GM12873 (cell line): ENCODE measurements around the gene TMA7B.

Source experiments
- CTCF ChIP-seq: IDR thresholded peaks from 2 replicates; pipeline ENCODE4 v1.5.1; 2012; ENCODE audit warnings: low read depth, mild to moderate bottlenecking, moderate library complexity, low read length, control low read depth; ENCODE audit not compliant: insufficient read depth; ENCODE audit errors: missing control alignments

Gene TMA7B

GRCh38 chr22:39995393-39996252, 35.4 kb downstream of the TMA7B start:
- no peak for TF ChIP-seq CTCF

- TF ChIP-seq CTCF = no peak
Observed at GRCh38 chr22:39996732-39997131, 36.5 kb downstream of the TMA7B start.

DNA sequence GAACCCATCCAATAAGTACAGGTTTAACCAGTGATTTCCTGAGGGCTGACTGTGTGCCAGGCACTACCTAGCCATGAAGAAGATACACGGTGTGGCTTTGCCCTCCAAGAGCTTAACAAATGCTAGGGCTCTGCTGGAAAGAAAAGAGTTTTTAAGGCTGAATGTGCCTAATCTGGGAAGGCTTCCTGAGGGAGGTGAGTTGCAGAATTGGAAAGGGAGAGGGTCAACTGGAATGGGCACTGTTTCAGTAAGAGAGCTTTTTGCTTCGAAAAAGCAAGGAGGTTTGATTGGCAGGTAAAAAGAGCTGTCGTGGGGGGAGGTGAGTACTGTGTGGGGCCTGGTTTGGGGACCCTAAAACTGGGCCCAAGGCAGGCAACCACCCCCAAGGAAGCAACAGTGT, 37.2 kb downstream of the TMA7B start:
- TF ChIP-seq CTCF = no peak

- no peak for TF ChIP-seq CTCF
Observed at GRCh38 chr22:39997939-39998726, 37.9 kb downstream of the TMA7B start.

DNA sequence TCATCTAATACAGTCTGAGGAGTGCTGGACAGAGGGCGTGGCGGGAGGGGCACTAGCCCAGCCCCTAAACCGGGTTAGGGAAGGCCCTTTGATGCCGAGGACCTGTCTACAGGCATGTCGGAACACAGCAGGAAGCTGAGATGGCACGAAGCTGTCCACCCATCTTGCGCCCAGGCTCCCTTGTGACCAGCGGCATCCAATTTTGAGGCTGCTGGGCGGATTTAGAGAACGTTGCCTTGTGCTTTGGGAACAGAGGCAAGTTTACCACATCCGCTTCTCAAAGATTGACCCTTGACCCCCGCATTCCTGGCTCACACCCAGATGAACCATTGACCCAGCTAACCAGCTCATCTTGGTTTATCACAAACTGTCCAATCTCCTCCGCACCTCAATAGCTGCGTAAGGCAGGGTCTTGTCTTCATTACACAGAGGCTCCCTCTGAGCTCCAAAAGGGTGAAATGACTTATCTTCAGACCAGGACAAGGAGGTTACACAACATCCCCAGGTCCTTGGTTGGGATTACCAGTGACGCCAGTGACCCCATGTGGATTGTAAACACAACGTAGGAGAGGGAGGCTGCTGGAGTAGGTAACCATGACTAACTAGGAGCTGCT, 39.1 kb downstream of the TMA7B start:
- peak; percentile 22 for TF ChIP-seq CTCF

DNA sequence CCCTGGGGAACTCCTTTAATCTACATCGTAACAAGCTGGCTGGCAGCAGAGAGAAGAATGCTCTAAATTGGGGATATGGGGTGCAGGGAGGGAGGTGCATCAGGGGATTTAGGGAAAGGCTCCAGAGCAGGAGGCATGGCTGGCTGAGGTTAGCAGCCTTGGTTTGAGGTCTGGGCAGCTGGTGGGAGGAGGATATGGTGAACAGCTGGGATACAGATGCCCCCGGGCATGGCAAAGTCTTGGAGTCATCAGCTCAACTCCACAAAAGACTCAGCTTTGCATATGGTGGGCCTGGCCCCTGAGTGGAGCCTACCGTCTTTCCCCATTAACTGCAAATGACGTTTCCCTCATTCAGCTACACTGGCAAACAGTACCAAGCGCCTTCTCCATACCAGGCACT, 40.0 kb downstream of the TMA7B start:
- TF ChIP-seq CTCF = no peak

- TF ChIP-seq CTCF = no peak
Observed at GRCh38 chr22:40001106-40001505, 40.9 kb downstream of the TMA7B start.
